Inflammatory macrophage treated with lipopolysaccharide for 1 hour (primary cell): ENCODE data around the gene ENAH.

Experiments
- DNase-seq, 2 donors: peaks; one replicate each; pipeline ENCODE4 v3.0.0-alpha.2; 2020 to 2022

The ENAH gene

DNA sequence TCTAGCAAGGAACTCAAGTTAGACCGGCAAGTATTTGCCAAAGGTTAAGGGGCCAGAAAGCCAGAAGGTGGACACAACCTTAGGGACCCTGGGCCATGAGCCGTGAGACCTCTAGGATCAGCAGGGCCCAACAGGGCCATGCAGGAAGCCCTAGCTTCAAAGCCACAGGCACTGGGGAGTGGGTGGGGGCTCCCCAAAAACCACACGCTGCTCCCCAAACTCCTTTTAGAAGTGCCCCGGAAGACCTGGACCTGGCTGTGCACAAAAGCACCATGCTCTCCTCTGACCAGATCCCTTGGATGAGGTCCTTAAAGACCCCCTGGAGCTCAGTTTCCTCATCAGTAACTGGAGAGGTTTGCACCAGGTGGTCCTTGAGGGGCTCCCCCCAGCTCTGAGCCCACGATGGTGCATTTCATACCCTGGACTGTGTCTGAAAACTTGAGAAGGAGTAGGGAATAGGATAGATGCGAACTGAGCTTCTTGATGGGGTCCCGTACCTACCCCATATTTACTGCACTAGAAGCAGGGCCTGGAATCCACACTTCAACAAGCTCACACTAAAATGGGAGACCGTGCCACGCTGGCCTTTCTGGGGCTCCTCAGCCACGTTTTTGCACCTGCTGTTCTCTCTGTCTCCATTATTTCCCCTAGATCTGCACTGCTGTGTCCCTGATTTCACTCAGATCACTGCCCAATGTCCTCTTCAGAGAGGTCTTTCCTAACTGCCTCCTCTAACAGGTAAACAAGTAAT is 184.5 kb downstream of the ENAH start:
- DNase-seq: no peak

DNA sequence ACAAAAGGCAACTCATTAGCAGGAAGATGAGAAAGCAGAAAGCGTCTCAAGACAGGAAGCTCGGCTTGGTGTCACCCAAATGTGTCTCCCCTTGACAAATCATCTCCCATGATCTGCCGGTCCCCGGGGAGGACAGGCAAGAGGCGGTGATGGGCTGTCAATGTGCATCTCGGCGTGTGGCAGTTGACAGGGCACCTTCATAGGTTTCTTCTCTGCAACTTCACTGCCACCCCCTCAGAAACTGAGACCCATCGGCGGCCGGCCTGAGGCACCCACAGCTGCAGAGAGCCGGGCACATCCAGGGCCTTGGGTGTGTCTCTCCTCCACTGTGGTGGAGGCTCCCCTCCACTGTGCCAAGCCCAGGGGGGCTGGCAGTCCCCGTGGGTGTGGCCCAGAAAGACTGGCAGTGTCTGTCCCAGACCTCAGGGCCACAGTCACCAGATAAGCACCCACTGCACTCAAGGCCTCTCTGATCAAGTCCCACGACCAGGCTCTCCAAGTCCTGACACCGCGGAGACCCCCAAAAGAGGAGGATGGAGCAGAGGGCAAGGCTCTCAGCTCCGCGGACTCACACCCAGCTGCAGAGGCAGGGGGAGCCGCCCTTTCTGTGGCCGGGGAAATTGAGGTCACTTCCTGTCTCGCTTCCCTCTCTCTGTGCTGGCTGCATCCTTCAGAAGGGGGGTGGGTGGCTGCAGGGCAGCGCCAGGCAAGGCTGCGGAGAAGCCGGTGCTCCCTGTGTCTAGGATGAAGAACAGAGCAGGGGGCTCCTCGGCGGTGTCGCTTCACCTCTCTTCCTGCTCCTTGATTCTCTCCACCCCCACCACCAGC is 185.5 kb downstream of the ENAH start:
- DNase-seq: peak; percentile 83 to 84

DNA sequence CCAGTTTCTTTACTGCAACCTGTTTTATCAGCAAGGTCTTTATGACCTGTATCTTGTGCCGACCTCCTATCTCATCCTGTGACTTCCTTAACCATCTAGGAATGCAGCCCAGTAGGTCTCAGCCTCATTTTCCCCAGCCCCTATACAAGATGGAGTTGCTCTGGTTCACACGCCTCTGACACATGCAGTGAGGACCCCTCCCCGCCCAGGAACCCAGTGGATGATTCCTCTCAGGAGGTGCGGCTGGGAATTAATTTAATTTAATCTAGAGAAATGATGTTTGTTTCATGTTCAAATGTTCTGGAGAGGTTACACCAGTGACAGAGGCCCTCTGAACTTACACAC is 186.1 kb downstream of the ENAH start:
- DNase-seq: no peak

- no peak for DNase-seq
Observed at GRCh38 chr1:225465793-225466517, 187.0 kb downstream of the ENAH start.

- DNase-seq: no peak
Observed at GRCh38 chr1:225464851-225465792, 187.8 kb downstream of the ENAH start.

DNA sequence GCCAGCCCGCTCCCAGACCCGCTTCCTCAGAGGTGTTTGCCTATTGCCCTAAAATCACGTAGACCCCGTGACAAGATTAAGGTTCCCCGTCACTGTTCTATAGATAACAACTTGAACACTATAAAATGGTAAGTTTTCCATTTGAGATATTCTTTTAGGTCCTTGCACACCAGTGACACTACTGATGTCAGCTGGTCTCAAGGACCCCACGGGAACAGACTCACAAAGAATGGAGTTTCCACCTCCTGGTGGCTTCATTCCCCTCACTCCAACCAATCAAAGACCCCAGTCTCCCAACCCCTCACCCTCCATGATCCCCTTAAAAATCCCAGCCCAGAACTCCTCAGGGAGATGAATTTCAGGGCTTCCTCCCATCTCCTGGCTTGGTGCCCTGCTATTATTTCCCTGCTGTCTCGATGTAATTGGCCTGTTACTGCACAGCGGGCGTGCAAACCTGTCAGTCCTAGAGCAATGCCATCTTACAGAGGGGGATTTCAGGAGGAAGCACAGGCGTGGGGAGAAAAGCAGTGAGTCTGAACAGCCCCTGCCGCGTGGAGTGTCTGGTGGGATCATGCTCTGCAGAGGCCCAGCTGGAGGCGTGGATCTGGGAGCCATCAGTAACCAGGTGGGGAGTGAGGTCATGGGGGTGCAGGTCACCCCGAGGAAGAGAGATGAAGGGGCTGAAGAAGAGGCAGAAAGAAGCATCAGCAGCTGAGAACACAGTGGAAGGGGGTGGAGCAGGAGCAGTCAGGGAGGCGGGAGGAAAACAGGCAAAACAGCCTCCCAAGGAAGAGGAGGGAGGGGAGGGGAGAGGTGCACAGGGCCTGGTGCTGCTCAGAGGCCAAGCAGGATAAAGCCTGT is 190.0 kb downstream of the ENAH start:
- DNase-seq: no peak

DNA sequence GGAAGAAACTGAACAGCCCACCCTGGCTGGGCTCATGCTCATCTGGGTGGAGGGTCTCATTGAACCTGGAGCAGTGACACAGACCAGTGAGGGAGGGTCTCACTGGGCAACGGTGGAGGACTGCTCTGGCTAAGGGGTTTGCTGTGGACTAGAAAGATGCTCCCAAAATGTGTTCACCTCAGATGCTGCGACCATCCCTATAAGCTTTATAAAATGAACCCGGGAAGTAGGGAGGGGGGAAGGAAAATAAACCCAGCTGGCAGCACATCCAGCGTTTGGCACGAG is 190.6 kb downstream of the ENAH start:
- DNase-seq: no peak

- DNase-seq: no peak
Observed at GRCh38 chr1:225461533-225462428, 191.1 kb downstream of the ENAH start.

DNA sequence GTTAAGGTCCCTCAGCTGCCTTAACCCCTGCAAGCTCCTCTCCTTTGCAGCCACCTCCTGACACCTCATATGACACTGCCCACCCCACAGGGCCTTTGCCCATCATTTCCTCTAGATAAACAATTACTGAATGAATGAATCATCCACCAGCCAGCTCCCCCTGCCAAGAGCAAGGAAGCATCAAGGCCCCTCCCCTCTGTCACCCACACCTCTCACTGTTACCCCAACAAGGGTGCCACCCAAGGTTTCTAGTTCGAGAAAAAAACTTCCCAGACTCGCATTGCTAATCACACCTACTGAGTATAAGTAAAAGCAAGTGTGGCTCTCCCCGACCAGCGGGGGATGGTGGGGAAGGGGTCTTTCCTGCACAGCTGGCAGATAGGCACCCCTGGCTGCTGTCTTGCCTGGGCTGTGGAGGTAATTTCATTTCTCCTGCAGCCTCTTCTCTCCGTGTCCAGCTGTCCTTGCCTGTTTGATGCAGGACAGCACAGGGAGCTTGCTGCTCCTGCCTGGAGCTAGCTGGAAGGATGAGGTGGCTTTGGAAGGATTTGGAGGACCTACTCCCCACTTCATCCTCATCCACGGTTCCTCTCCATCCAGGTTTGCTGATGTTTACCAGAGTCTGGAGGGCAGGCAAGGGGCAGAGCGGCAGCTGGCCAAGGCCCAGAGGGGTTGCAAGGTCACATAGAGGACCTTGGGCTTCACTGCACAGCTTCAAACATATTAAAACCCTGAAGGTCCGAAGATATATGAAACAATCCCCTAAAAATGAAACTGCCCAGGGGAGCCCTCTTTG is 192.0 kb downstream of the ENAH start:
- DNase-seq: peak in 1 of 2 donors; percentile 72

DNA sequence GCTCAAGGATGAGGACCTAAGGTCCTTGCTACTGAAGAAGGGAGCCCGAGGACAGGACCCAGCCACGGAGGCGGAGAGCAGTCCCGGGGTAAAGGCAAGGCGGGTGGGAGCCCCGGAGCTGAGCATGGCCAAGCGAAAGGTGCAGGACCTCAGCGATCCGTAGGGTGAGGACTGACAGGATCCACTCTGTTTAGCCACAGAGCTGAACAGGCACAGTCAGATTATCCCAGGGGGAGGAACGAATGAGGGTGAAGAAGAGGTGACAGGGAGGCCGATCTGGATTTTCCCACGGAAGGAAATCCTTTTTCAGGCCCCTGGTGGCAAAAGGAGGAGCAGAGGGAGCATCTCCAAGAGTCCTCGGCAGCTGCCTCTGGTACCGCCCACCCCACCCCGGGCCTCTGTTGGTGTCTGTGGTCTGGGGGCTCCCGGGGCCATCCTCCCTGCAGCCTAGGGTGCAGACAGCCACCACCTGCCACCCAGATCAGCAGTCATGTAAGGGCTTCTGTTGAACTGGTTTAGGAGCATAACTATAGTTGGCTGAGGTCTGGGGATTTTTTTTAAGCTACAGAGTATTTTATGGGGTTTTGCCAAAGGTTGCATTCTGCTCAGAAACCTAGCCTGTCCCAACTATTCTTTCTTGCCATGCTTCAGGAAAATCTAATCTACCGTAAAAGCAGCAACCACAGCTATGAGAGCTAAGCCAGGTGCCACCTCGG is 192.7 kb downstream of the ENAH start:
- DNase-seq: no peak

GRCh38 chr1:225458222-225458631 is 194.7 kb downstream of the ENAH start:
- peak; percentile 72 to 78 for DNase-seq

DNA sequence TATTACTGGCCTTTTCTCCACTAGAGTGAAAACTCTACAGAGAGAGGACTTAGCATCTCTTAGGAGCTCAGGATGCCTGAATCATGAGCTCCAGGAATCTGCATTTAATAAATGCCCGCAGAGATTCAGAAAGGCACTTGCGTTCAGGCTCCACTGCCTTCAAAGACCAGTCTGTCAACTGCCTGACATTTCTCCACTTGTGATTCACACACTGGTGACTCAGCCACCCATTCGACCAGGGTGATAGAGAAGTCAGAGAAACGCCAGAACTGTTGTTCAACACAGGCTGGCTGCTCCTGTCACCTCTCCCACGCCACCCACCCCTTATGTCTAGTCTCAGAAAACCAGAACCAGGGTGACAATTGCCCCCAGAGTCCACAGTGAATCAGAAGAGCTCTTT is 198.2 kb downstream of the ENAH start:
- DNase-seq: peak; percentile 94 to 98

GRCh38 chr1:225453797-225454648 is 198.9 kb downstream of the ENAH start:
- DNase-seq: no peak

DNA sequence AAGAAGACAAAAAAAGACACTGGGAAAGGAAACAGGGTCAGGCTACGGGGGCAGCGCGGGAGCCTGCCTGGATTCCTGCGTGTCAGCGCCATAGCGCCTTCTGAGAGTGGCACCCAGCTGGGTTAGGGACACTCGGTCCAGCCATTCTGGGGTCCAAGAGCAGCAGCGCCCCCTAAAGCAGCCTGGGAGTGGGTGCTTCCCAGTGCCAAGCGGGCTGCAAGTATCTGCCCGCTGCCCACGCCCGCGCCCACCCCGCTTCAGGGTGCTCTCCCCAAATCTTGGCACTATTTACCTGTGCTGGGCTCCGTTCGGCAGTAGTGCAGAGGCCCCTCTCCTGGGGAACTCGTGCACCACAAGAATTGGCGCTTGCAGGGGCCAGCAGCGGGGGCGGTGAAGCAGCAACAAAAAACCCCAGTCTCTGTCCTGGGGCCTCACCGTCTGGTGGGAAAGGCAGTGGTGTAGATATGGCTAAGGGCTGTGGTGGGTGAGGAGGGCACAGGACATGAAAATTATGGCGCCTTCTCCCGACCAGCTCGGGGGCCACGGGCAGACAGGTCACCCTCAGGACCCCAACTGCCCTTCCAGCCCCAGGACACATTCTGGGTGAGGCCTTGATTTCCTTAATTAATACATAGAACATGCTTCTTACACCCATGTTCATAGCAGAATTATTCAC is 200.9 kb downstream of the ENAH start:
- no peak for DNase-seq

GRCh38 chr1:225451340-225451739 is 201.6 kb downstream of the ENAH start:
- DNase-seq: no peak

DNA sequence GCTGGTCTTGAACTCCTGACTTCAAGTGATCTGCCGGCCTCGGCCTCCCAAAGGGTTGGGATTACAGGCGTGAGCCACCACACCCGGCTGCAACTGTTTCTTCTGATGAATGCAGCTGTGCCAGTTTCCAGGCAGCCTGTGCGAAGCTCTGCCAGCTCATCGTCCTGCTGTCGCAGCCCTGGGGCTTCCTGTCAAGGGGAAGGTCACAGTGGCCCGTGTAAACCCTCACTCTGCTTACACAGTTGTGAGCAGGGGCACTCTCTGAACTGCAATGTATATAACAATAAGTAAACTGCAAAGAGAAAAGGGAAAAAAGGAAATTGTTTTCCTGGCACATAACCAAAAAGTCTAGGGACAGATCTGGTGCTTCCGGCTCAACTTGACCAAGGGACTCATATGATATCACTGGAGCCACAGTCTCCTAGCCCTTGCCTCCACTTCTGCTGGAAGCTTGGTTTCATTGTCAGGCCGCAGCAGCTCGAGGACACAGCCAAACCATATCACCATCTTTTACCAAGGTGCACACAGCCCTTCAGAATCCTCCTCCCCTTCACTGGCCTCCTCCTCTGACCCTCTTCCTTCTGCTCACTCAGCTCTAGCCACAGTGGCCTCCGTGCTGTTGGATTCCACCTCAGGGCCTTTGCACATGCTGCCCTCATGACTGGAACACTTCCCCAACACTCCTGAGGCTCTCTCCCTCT is 202.3 kb downstream of the ENAH start:
- peak; percentile 39 to 65 for DNase-seq

DNA sequence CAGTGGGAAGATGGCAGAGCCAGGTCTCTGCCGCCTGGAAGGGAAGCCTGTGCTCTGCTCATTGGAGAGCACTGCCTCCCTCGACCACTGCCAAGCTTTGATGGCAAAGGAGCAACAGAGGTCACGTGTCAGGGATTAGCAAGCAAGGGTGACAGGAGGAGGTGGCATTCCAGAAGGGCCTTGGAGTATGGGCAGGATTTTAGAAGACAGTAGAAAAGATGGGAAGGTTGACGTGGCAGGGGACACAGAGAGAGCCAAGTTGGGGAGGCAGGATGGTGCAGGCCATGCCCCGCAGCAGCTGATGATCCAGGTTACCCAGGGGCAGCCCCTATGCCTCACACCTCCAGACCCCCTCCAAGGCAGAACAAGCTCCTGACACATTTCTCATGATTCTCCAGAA is 203.1 kb downstream of the ENAH start:
- DNase-seq: no peak
